Breast epithelium (tissue), 4 donors: ENCODE results near the gene RCSD1. TPM values are rescaled to one million over a fixed set of nuclear protein-coding genes. Genes with fewer than 3 reads are reported as not detected.
A peak's percentile ranks its signal among the peaks of the same experiment; 100 is the strongest.

ENCODE experiments used
- DNase-seq, 2 donors: peaks; one replicate each; pipeline ENCODE4 v3.0.0-alpha.2; 2019; ENCODE audit warnings: low spot score in 2 of 2
- H3K27ac ChIP-seq, 2 donors: fragments of 200-600 bp; sonication (generic) in 1 of 2; one replicate each; pipeline ENCODE4 v1.5.1; 2016 to 2019; ENCODE audit warnings: mild to moderate bottlenecking in 1 of 2
- H3K27me3 ChIP-seq, 2 donors: fragments of 200-600 bp; sonication (generic) in 1 of 2; one replicate each; pipeline versions ENCODE4 v1.5.1 to v1.6.0; 2017 to 2019; ENCODE audit warnings: control low read depth in 1 of 2, mild to moderate bottlenecking in 1 of 2
- H3K36me3 ChIP-seq: fragments of 200-600 bp; one replicate; pipeline ENCODE4 v1.5.1; 2019
- H3K4me1 ChIP-seq, 2 donors: fragments of 200-600 bp; sonication (generic); one replicate each; pipeline ENCODE4 v1.5.1; 2016 to 2019; ENCODE audit warnings: control low read depth in 1 of 2
- H3K4me3 ChIP-seq, 3 donors: fragments of 200-600 bp; sonication (generic); 1 replicate in 2 of 3; 2 replicates in 1 of 3; pipeline ENCODE4 v1.5.1; 2016 to 2019; ENCODE audit warnings: mild to moderate bottlenecking in 3 of 3, moderate library complexity in 2 of 3
- H3K9me3 ChIP-seq, 2 donors: fragments of 200-600 bp; sonication (generic) in 1 of 2; one replicate each; pipeline ENCODE4 v1.5.1; 2016 to 2019; ENCODE audit warnings: control low read depth in 1 of 2
- POLR2A ChIP-seq: fragments of 450-650 bp; IDR thresholded peaks from one replicate; pipeline ENCODE4 v1.6.1; 2016; ENCODE audit warnings: antibody characterized with exemption, mild to moderate bottlenecking, moderate library complexity
- POLR2AphosphoS5 ChIP-seq, 3 donors: sonication (generic); formaldehyde crosslinking; IDR thresholded peaks; one replicate each; pipeline ENCODE4 v1.6.1; 2017; ENCODE audit warnings: antibody characterized with exemption in 3 of 3
- intact Hi-C: fragments of 100-400 bp; cut with DNase I; formaldehyde crosslinking; loops from one replicate; pipeline ENCODE4 v1.15.1; 2023; ENCODE audit warnings: low total_unique reads
- total RNA-seq, 3 donors: library from RNA; depleted of rRNA; stranded (reverse); fragments of >200 nt; gene quantifications; one replicate each; pipeline ENCODE4 v1.1.0, GENCODE V29; 2016
- TF ChIP-seq, protein P1 (sequence below), 3 donors: fragments of 450-650 bp; IDR thresholded peaks; one replicate each; pipeline ENCODE4 v1.5.1; 2016 to 2017; ENCODE audit warnings: antibody characterized with exemption in 3 of 3, mild to moderate bottlenecking in 3 of 3, moderate library complexity in 3 of 3

The RCSD1 gene
- total RNA-seq, 3 donors from 2014 or later = 11.5 to 29.0 (median 12.0) TPM

DNA sequence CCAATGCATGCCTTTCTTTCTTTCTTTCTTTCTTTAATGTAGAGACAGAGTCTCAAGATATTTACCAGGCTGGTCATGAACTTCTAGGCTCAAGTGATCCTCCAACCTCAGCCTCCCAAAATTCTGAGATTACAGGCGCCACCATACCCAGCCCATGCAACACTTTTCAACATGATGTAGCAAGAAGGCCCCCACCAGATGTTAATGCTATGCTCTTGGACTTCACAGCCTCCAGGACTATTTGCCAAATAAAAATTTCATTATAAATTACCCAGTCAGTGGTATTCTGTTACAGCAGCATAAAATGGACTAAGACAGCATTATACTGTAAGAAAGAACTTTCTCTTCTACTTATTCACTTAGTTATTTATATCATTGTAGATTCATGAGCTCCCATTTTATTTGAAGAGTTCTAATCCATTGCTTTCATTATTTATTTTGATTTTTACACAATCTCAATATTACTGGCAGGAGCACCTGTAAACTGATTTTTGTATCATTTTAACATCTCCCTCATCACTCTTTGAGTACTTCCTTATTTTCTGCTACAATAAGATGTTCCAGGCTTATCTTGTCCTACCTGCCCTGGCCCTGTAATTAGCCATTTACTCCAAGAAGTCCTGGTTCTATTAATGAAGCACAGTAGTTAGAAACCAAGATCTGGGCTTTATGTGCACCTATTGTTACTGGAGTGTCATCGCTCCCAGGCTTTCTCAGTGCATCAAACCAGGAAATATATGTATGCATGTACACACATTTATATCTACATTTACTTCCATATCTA is 4.8 kb upstream of the RCSD1 start:
- intact Hi-C loops = no loop called here
- H3K36me3 ChIP-seq = no peaks in the 10 kb centered on the region
- no peaks in the 10 kb centered on the region for H3K4me1 ChIP-seq
- no peaks in the 10 kb centered on the region for H3K9me3 ChIP-seq
- DNase-seq = no peak
- TF ChIP-seq POLR2A = no peak
- TF ChIP-seq, protein P1, sequence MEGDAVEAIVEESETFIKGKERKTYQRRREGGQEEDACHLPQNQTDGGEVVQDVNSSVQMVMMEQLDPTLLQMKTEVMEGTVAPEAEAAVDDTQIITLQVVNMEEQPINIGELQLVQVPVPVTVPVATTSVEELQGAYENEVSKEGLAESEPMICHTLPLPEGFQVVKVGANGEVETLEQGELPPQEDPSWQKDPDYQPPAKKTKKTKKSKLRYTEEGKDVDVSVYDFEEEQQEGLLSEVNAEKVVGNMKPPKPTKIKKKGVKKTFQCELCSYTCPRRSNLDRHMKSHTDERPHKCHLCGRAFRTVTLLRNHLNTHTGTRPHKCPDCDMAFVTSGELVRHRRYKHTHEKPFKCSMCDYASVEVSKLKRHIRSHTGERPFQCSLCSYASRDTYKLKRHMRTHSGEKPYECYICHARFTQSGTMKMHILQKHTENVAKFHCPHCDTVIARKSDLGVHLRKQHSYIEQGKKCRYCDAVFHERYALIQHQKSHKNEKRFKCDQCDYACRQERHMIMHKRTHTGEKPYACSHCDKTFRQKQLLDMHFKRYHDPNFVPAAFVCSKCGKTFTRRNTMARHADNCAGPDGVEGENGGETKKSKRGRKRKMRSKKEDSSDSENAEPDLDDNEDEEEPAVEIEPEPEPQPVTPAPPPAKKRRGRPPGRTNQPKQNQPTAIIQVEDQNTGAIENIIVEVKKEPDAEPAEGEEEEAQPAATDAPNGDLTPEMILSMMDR (IDR thresholded peaks at IDR 0.05) = no peak
- TF ChIP-seq POLR2AphosphoS5 (IDR thresholded peaks at IDR 0.05) = no peak
- H3K27ac ChIP-seq = no peak overlapping the region
- no peak overlapping the region for H3K4me3 ChIP-seq
- H3K27me3 ChIP-seq = no peaks in the 10 kb centered on the region

DNA sequence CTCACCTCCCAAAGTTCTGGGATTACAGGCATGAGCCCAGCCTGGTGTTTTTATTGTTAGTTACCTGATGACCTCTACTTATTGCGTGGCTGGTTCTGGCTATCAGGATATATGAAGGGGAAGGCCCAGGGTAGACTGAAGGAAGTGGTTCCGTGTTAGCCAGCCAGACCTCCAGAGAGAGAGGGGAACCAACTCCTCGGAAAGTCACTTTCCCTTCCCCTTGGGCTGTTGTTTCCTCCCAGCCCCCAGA is 2.5 kb upstream of the RCSD1 start:
- TF ChIP-seq, protein P1 (IDR thresholded peaks at IDR 0.05) = no peak
- TF ChIP-seq POLR2A (no peak), POLR2AphosphoS5 (IDR thresholded peaks at IDR 0.05) (no peak)
- no peaks in the 10 kb centered on the region for H3K9me3 ChIP-seq
- intact Hi-C loops = no loop called here
- DNase-seq = no peak
- no peaks in the 10 kb centered on the region for H3K36me3 ChIP-seq
- peak overlapping the region in 1 of 2 donors; percentile 40 for H3K27ac ChIP-seq
- H3K4me3 ChIP-seq = no peak overlapping the region
- no peaks in the 10 kb centered on the region for H3K27me3 ChIP-seq
- H3K4me1 ChIP-seq = no peaks in the 10 kb centered on the region

DNA sequence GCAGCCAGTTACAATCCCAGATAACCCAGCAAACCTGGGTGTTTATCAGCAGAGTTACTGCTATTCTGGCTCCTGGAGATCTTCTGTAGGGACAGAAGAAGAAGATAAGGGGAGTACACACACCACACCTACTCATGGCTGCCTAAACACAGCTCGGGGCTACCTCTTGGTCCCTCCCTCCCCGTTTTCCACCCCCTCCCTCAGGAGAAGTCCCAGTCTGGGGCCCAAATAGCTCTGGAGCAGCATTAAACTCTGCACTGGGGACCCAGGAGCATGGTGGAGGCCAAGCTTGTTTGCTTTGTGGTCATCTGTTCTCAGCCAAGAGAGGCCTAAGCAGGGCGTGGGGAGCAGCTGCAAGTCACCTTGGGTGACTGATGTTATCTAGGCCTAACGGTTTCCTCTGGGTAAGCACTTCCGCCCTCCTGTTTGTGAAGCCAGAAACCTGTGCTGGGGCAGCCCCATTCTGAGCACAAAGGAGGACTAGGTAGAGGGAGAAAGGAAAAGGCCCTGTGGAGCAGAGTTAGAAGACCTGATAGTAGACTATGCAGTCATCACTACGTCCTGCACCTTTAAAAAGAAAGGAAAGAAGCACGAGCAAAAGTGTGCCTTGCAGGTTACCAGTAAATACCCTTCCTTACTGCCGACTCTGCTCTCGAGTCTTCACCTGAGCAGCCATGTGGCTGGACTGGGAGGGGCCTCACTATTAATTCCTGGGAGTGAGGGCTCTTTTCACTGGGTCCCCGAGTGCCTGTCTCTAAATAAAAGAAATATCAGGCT is 2.0 kb upstream of the RCSD1 start:
- intact Hi-C loops = no loop called here
- Histone ChIP-seq H3K4me1 (no peaks in the 10 kb centered on the region), H3K27ac (peak overlapping the region in 1 of 2 donors; percentile 92), H3K4me3 (no peak overlapping the region), H3K9me3 (no peaks in the 10 kb centered on the region), H3K36me3 (no peaks in the 10 kb centered on the region), H3K27me3 (no peaks in the 10 kb centered on the region)
- TF ChIP-seq, protein P1 (IDR thresholded peaks at IDR 0.05) = no peak
- TF ChIP-seq POLR2A = no peak
- TF ChIP-seq POLR2AphosphoS5 (IDR thresholded peaks at IDR 0.05) = no peak
- DNase-seq = no peak

DNA sequence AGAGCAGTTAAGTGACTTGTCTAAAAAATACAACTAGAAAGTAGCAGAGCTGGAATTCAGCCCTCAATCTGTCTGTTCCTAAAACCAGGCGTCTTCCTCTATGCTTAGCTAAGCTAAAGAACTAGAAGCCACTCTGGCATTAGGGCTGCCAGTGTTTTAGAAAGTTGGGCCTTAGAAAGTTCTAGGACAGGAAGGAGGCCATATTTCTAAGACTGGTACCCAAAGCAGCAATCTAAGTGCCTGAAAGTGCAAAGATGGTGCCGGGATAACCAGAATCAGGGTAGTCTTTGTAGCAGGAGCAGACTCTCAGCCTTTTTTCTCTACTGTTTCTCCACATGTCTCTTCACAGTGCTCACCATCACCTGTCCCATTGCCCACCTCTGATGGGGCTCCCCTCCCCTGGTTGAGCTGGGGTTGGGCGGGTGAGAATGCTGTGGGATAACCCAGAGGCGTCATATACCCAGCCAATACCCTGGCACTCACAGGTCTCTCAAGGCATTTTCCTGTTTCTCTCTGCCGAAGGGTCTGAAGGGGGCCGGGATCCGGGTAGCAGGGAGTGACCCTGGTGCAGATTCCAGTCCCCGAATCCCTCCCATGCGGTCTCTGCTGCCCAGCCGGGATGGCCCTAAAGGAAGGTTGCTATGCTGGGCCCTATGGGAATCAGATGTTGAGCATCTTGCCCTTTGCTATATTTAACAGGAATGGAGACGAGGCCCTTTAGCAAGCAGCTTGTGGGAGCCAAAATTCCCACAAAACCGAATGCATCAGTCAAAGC is 1.1 kb upstream of the RCSD1 start:
- H3K27me3 ChIP-seq = no peaks in the 10 kb centered on the region
- TF ChIP-seq POLR2AphosphoS5 (IDR thresholded peaks at IDR 0.05) (no peak), POLR2A (no peak)
- TF ChIP-seq, protein P1 (IDR thresholded peaks at IDR 0.05) = no peak
- peak overlapping the region in 1 of 3 donors; percentile 93 for H3K4me3 ChIP-seq
- no peak for DNase-seq
- H3K36me3 ChIP-seq = no peaks in the 10 kb centered on the region
- no peaks in the 10 kb centered on the region for H3K9me3 ChIP-seq
- H3K4me1 ChIP-seq = no peaks in the 10 kb centered on the region
- intact Hi-C loops = no loop called here
- H3K27ac ChIP-seq = peak overlapping the region in 1 of 2 donors; percentile 92
